SK-N-SH (cell line): ENCODE data around the gene PDGFC. TPM values are rescaled to one million over a fixed set of nuclear protein-coding genes. Genes with fewer than 3 reads are reported as not detected.

Experiments
- CTCF ChIA-PET: fragments of 300-600, 350-600 bp; formaldehyde crosslinking; extraction: SDS; loops from one replicate; lab custom pipeline; 2021; lab: Yijun Ruan, JAX
- POLR2A ChIA-PET: fragments of 350-600 bp; sonication (Branson Sonifier 250); formaldehyde crosslinking; extraction: SDS; loops from one replicate; lab custom pipeline; 2020; ENCODE audit warnings: antibody characterized with exemption, inconsistent platforms; lab: Yijun Ruan, JAX
- DNase-seq: peaks from one replicate; pipeline ENCODE4 v3.0.0; 2012
- H2AFZ ChIP-seq: fragments of 200-600 bp; sonication (generic); 2 replicates; pipeline ENCODE4 v1.8.1; 2016; ENCODE audit warnings: antibody characterized with exemption, mild to moderate bottlenecking, low read depth
- H3F3A ChIP-seq: fragments of 200-600 bp; sonication (generic); replicated peaks from 2 replicates; pipeline ENCODE3; 2016; ENCODE audit warnings: antibody characterized with exemption, mild to moderate bottlenecking; ENCODE audit not compliant: insufficient read depth
- H3K27ac ChIP-seq, 2 experiments: fragments of 200-500 bp in 1 of 2; fragments of 200-600 bp in 1 of 2; sonication (Bioruptor generic) in 1 of 2; sonication (generic), shearing (Covaris generic) in 1 of 2; 2 replicates each; pipeline versions ENCODE4 v1.5.1 to v1.6.1; 2014 to 2016; ENCODE audit warnings: low read depth in 2 of 2, inconsistent platforms in 1 of 2, low read length in 1 of 2, mild to moderate bottlenecking in 1 of 2, mixed read lengths in 1 of 2
- H3K27me3 ChIP-seq: fragments of 200-600 bp; sonication (generic), shearing (Covaris generic); 2 replicates; pipeline ENCODE4 v1.6.1; 2016; ENCODE audit warnings: mixed run types; ENCODE audit not compliant: insufficient read depth
- H3K36me3 ChIP-seq, 2 experiments: fragments of 200-500 bp in 1 of 2; fragments of 200-600 bp in 1 of 2; sonication (Bioruptor generic) in 1 of 2; sonication (generic) in 1 of 2; replicated peaks in 1 of 2; 2 replicates each; pipeline versions ENCODE3 to v1.5.1; 2014 to 2016; ENCODE audit warnings: low read length in 1 of 2, mild to moderate bottlenecking in 1 of 2; ENCODE audit not compliant: insufficient read depth in 2 of 2, control insufficient read depth in 1 of 2
- H3K4me1 ChIP-seq, 2 experiments: fragments of 200-500 bp in 1 of 2; fragments of 200-600 bp in 1 of 2; sonication (Bioruptor generic) in 1 of 2; sonication (generic), shearing (Covaris generic) in 1 of 2; 2 replicates each; pipeline versions ENCODE4 v1.5.1 to v1.6.1; 2014 to 2016; ENCODE audit warnings: low read depth in 1 of 2, low read length in 1 of 2, mixed run types in 1 of 2; ENCODE audit not compliant: insufficient read depth in 2 of 2, control insufficient read depth in 1 of 2
- H3K4me2 ChIP-seq: fragments of 200-600 bp; sonication (generic), shearing (Covaris generic); 2 replicates; pipeline ENCODE4 v1.6.1; 2017; ENCODE audit warnings: mixed run types
- H3K4me3 ChIP-seq, 2 experiments: fragments of 200-500 bp in 1 of 2; fragments of 200-600 bp in 1 of 2; sonication (Bioruptor generic) in 1 of 2; sonication (generic), shearing (Covaris generic) in 1 of 2; 2 replicates each; pipeline versions ENCODE4 v1.5.1 to v1.8.1; 2014 to 2016; ENCODE audit warnings: low read depth in 2 of 2, inconsistent platforms in 1 of 2, low read length in 1 of 2, mild to moderate bottlenecking in 1 of 2, mixed read lengths in 1 of 2, moderate library complexity in 1 of 2
- H3K79me2 ChIP-seq: fragments of 200-600 bp; sonication (generic); 2 replicates; pipeline ENCODE4 v1.8.1; 2017; ENCODE audit warnings: mild to moderate bottlenecking; ENCODE audit not compliant: insufficient read depth
- H3K9ac ChIP-seq: fragments of 200-600 bp; sonication (generic); 2 replicates; pipeline ENCODE4 v1.6.1; 2017; ENCODE audit warnings: mixed run types
- H3K9me2 ChIP-seq: fragments of 200-600 bp; sonication (generic); 2 replicates; pipeline ENCODE4 v1.6.1; 2017; ENCODE audit warnings: mixed run types
- H3K9me3 ChIP-seq: fragments of 200-600 bp; sonication (generic); 2 replicates; pipeline ENCODE4 v1.6.1; 2017; ENCODE audit warnings: mixed run types, mild to moderate bottlenecking, moderate library complexity
- H4K20me1 ChIP-seq: fragments of 200-600 bp; sonication (generic); 2 replicates; pipeline ENCODE4 v1.6.1; 2017; ENCODE audit warnings: mild to moderate bottlenecking, mixed run types; ENCODE audit not compliant: insufficient read depth
- EP300 ChIP-seq, 2 experiments: IDR thresholded peaks; 2 replicates each; pipeline versions ENCODE4 v1.4.0 to v1.6.1; 2012; ENCODE audit warnings: borderline replicate concordance in 1 of 2, low read depth in 1 of 2, low read length in 1 of 2
- FOSL2 ChIP-seq: IDR thresholded peaks from 2 replicates; pipeline ENCODE4 v1.4.0; 2012; ENCODE audit warnings: low read depth, mild to moderate bottlenecking, moderate library complexity, borderline replicate concordance
- FOXJ3 ChIP-seq: sonication (generic); formaldehyde crosslinking; IDR thresholded peaks from 2 replicates; pipeline ENCODE4 v1.5.1; 2020; ENCODE audit warnings: mild to moderate bottlenecking, missing genetic modification reagents
- FOXM1 ChIP-seq: IDR thresholded peaks from 2 replicates; pipeline ENCODE4 v1.4.0; 2012; ENCODE audit warnings: low read depth, mild to moderate bottlenecking
- GATA2 ChIP-seq: sonication (generic); formaldehyde crosslinking; IDR thresholded peaks from 2 replicates; pipeline ENCODE4 v1.5.0; 2020; ENCODE audit warnings: mild to moderate bottlenecking, missing genetic modification reagents
- JUND ChIP-seq: IDR thresholded peaks from 2 replicates; pipeline ENCODE4 v1.4.0; 2012
- MXI1 ChIP-seq: IDR thresholded peaks from 2 replicates; pipeline ENCODE4 v1.6.1; 2012; ENCODE audit warnings: mild to moderate bottlenecking, low read depth, low read length, improper control_type of control experiment
- POLR2AphosphoS5 ChIP-seq: IDR thresholded peaks from 2 replicates; pipeline ENCODE4 v1.6.1; 2012; ENCODE audit warnings: low read depth, low read length
- SIN3A ChIP-seq: IDR thresholded peaks from 2 replicates; pipeline ENCODE4 v1.6.1; 2012; ENCODE audit warnings: low read depth, mild to moderate bottlenecking, low read length, moderate library complexity, borderline replicate concordance
- TAF1 ChIP-seq: IDR thresholded peaks from 2 replicates; pipeline ENCODE4 v1.6.1; 2012; ENCODE audit warnings: low read depth, mild to moderate bottlenecking, low read length, moderate library complexity, borderline replicate concordance
- TCF12 ChIP-seq: IDR thresholded peaks from 2 replicates; pipeline ENCODE4 v1.4.0; 2012
- TEAD4 ChIP-seq: IDR thresholded peaks from 2 replicates; pipeline ENCODE4 v1.4.0; 2012; ENCODE audit warnings: mild to moderate bottlenecking, borderline replicate concordance; ENCODE audit not compliant: insufficient read depth
- YY1 ChIP-seq: IDR thresholded peaks from 2 replicates; pipeline ENCODE4 v1.4.0; 2012; ENCODE audit warnings: low read depth, mild to moderate bottlenecking
- WGBS: methylation state at CpG from one replicate; pipeline ENCODE4 v1.1.6; 2017; ENCODE audit warnings: low lambda C conversion rate; 5-methylcytosine and 5-hydroxymethylcytosine counted together
- polyA plus RNA-seq, 3 experiments: library from polyadenylated mRNA; depleted of rRNA; stranded (reverse); fragments of >200 nt; gene quantifications; 2 replicates each; pipeline ENCODE4 v1.2.3, GENCODE V29; 2012
- TF ChIP-seq, protein P1 (sequence below): fragments of 200-600 bp; sonication (generic); IDR thresholded peaks from 2 replicates; pipeline ENCODE4 v1.6.1; 2017; ENCODE audit warnings: antibody characterized with exemption, mild to moderate bottlenecking, moderate library complexity
- TF ChIP-seq, protein P2 (sequence below): fragments of 150-350 bp; IDR thresholded peaks from 2 replicates; pipeline ENCODE4 v1.6.1; 2016; ENCODE audit warnings: mild to moderate bottlenecking, low read depth, low read length
- TF ChIP-seq, protein P3 (sequence below): IDR thresholded peaks from 2 replicates; pipeline ENCODE4 v1.4.0; 2012; ENCODE audit warnings: low read depth, borderline replicate concordance
- TF ChIP-seq, protein P4 (sequence below): IDR thresholded peaks from 2 replicates; pipeline ENCODE4 v1.6.1; 2012; ENCODE audit warnings: mild to moderate bottlenecking, low read depth, low read length, moderate library complexity

Gene PDGFC
- polyA plus RNA-seq, 1 of the 3 experiments (the other 2 are of a cell fraction), result 29.8 TPM

DNA sequence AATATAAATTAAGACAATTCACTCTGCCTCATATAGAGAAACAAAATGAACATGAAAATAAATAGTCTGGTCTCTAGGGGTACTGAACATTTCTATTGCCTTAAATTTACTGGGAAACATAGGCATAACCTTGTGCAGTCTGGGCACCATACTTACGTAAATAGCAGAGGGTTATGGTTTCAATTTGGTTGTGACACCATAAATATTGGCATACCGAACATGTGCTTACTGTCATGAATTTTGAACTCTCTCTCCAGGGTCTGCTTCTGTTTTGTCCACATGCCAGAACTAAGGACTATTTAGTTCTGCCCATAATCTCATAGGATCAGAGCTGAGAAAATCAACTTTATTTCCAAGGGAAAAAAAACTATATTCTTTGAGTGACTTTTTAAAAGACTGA is 17.6 kb downstream of the PDGFC start:
- Histone ChIP-seq H3K9me2 (no peaks in the 10 kb centered on the region), H3K4me1 (peaks cover 0 to 53% of the 10 kb centered on the region in 2 experiments; a peak in 3 of 4 replicates), H3K9me3 (no peaks in the 10 kb centered on the region), H3K36me3 (no peaks in the 10 kb centered on the region), H3K4me3 (no peak overlapping the region), H3K79me2 (peaks cover 100% of the 10 kb centered on the region), H3F3A (peaks cover 18% of the 10 kb centered on the region), H3K9ac (no peak overlapping the region), H3K4me2 (no peak overlapping the region), H4K20me1 (no peaks in the 10 kb centered on the region), H3K27me3 (no peaks in the 10 kb centered on the region), H2AFZ (no peak overlapping the region), H3K27ac (peak overlapping the region; percentile 15 to 34; a peak in 2 of 4 replicates)
- CTCF ChIA-PET, result no interaction called here
- no peak for DNase-seq
- TF ChIP-seq TAF1 (no peak), SIN3A (no peak), FOXM1 (no peak), JUND (no peak), FOXJ3 (CRISPR knock-in tag) (no peak), GATA2 (CRISPR knock-in tag) (no peak), FOSL2 (no peak), MXI1 (no peak), EP300 (IDR thresholded peaks at IDR 0.05; ENCODE audit: borderline replicate concordance in 1 of 2, low read depth in 1 of 2, low read length in 1 of 2) (no peak), POLR2AphosphoS5 (no peak), YY1 (no peak), TEAD4 (no peak), TCF12 (no peak)
- TF ChIP-seq, protein P1, sequence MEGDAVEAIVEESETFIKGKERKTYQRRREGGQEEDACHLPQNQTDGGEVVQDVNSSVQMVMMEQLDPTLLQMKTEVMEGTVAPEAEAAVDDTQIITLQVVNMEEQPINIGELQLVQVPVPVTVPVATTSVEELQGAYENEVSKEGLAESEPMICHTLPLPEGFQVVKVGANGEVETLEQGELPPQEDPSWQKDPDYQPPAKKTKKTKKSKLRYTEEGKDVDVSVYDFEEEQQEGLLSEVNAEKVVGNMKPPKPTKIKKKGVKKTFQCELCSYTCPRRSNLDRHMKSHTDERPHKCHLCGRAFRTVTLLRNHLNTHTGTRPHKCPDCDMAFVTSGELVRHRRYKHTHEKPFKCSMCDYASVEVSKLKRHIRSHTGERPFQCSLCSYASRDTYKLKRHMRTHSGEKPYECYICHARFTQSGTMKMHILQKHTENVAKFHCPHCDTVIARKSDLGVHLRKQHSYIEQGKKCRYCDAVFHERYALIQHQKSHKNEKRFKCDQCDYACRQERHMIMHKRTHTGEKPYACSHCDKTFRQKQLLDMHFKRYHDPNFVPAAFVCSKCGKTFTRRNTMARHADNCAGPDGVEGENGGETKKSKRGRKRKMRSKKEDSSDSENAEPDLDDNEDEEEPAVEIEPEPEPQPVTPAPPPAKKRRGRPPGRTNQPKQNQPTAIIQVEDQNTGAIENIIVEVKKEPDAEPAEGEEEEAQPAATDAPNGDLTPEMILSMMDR, result no peak
- TF ChIP-seq, protein P2, sequence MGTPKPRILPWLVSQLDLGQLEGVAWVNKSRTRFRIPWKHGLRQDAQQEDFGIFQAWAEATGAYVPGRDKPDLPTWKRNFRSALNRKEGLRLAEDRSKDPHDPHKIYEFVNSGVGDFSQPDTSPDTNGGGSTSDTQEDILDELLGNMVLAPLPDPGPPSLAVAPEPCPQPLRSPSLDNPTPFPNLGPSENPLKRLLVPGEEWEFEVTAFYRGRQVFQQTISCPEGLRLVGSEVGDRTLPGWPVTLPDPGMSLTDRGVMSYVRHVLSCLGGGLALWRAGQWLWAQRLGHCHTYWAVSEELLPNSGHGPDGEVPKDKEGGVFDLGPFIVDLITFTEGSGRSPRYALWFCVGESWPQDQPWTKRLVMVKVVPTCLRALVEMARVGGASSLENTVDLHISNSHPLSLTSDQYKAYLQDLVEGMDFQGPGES, result no peak
- TF ChIP-seq, protein P3, sequence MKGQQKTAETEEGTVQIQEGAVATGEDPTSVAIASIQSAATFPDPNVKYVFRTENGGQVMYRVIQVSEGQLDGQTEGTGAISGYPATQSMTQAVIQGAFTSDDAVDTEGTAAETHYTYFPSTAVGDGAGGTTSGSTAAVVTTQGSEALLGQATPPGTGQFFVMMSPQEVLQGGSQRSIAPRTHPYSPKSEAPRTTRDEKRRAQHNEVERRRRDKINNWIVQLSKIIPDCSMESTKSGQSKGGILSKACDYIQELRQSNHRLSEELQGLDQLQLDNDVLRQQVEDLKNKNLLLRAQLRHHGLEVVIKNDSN, result no peak
- TF ChIP-seq, protein P4, sequence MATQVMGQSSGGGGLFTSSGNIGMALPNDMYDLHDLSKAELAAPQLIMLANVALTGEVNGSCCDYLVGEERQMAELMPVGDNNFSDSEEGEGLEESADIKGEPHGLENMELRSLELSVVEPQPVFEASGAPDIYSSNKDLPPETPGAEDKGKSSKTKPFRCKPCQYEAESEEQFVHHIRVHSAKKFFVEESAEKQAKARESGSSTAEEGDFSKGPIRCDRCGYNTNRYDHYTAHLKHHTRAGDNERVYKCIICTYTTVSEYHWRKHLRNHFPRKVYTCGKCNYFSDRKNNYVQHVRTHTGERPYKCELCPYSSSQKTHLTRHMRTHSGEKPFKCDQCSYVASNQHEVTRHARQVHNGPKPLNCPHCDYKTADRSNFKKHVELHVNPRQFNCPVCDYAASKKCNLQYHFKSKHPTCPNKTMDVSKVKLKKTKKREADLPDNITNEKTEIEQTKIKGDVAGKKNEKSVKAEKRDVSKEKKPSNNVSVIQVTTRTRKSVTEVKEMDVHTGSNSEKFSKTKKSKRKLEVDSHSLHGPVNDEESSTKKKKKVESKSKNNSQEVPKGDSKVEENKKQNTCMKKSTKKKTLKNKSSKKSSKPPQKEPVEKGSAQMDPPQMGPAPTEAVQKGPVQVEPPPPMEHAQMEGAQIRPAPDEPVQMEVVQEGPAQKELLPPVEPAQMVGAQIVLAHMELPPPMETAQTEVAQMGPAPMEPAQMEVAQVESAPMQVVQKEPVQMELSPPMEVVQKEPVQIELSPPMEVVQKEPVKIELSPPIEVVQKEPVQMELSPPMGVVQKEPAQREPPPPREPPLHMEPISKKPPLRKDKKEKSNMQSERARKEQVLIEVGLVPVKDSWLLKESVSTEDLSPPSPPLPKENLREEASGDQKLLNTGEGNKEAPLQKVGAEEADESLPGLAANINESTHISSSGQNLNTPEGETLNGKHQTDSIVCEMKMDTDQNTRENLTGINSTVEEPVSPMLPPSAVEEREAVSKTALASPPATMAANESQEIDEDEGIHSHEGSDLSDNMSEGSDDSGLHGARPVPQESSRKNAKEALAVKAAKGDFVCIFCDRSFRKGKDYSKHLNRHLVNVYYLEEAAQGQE, result no peak
- POLR2A ChIA-PET, result no interaction called here
- 68% methylated on average over 2 of the region's 2 CpGs for WGBS
